Thoracic aorta (tissue), 2 donors: ENCODE data around the gene KCNH2. TPM values are rescaled to one million over a fixed set of nuclear protein-coding genes. Genes with fewer than 3 reads are reported as not detected.

Source experiments
- ATAC-seq: fragments of 150-250 bp; one replicate; pipeline ENCODE4 v1.8.0; 2017; ENCODE audit warnings: low read depth; ENCODE audit not compliant: insufficient number of reproducible peaks, low FRiP score
- DNase-seq: peaks from one replicate; pipeline ENCODE4 v3.0.0-alpha.2; 2020; ENCODE audit warnings: low spot score
- H3K27ac ChIP-seq, 2 donors: fragments of 200-600 bp; sonication (generic); 1 replicate in 1 of 2; 2 replicates in 1 of 2; pipeline ENCODE4 v1.5.1; 2016; ENCODE audit warnings: mild to moderate bottlenecking in 2 of 2, moderate library complexity in 2 of 2
- H3K27me3 ChIP-seq: fragments of 200-600 bp; sonication (generic); replicated peaks from 2 replicates; pipeline ENCODE4 v1.6.0; 2016; ENCODE audit warnings: mild to moderate bottlenecking; ENCODE audit not compliant: insufficient read depth
- H3K36me3 ChIP-seq: fragments of 200-600 bp; sonication (generic); one replicate; pipeline ENCODE4 v1.5.1; 2016
- H3K4me1 ChIP-seq, 2 donors: fragments of 200-600 bp; sonication (generic); 1 replicate in 1 of 2; 2 replicates in 1 of 2; pipeline versions ENCODE4 v1.5.1 to v1.6.0; 2016; ENCODE audit warnings: low read depth in 2 of 2, mild to moderate bottlenecking in 1 of 2; ENCODE audit not compliant: control insufficient read depth in 1 of 2
- H3K4me3 ChIP-seq: fragments of 200-600 bp; sonication (generic); 2 replicates; pipeline ENCODE4 v1.5.1; 2016; ENCODE audit warnings: mild to moderate bottlenecking
- H3K9me3 ChIP-seq: fragments of 200-600 bp; sonication (generic); 2 replicates; pipeline ENCODE4 v1.5.1; 2016
- CTCF ChIP-seq: fragments of 200-600 bp; sonication (generic); IDR thresholded peaks from one replicate; pipeline ENCODE4 v1.5.1; 2019; ENCODE audit warnings: antibody characterized with exemption
- total RNA-seq, 2 donors: library from RNA; depleted of rRNA; stranded (reverse); fragments of >200 nt; gene quantifications; one replicate each; pipeline versions ENCODE4 v1.1.0 to v1.2.3, GENCODE V29; 2016

The KCNH2 gene
- total RNA-seq, 2 donors from 2014 or later, result 1.2 TPM; not detected in 1

- ATAC-seq (no peak), DNase-seq (no peak)
- Histone ChIP-seq H3K27me3 (no peaks in the 10 kb centered on the region), H3K36me3 (no peaks in the 10 kb centered on the region), H3K9me3 (no peaks in the 10 kb centered on the region), H3K27ac (no peak overlapping the region), H3K4me1 (peaks cover 3 to 20% of the 10 kb centered on the region in 2 donors), H3K4me3 (no peak overlapping the region)
- TF ChIP-seq CTCF, result no peak
These were observed 5.4 kb downstream of the KCNH2 start for GRCh38 chr7:150972741-150973140.

GRCh38 chr7:150972023-150972468 lies 6.1 kb downstream of the KCNH2 start:
- TF ChIP-seq CTCF, result no peak
- peaks cover 3 to 13% of the 10 kb centered on the region in 2 donors for H3K4me1 ChIP-seq
- H3K4me3 ChIP-seq, result no peak overlapping the region
- DNase-seq, result no peak
- H3K9me3 ChIP-seq, result no peaks in the 10 kb centered on the region
- H3K36me3 ChIP-seq, result no peaks in the 10 kb centered on the region
- no peaks in the 10 kb centered on the region for H3K27me3 ChIP-seq
- ATAC-seq, result no peak
- no peak overlapping the region for H3K27ac ChIP-seq

- Histone ChIP-seq H3K9me3 (no peaks in the 10 kb centered on the region), H3K36me3 (no peaks in the 10 kb centered on the region), H3K27ac (no peak overlapping the region), H3K4me1 (peaks cover 3 to 11% of the 10 kb centered on the region in 2 donors), H3K4me3 (no peak overlapping the region), H3K27me3 (no peaks in the 10 kb centered on the region)
- TF ChIP-seq CTCF, result no peak
- DNase-seq (no peak), ATAC-seq (no peak)
These were observed 6.7 kb downstream of the KCNH2 start for GRCh38 chr7:150971242-150972022.

- Histone ChIP-seq H3K27ac (no peak overlapping the region), H3K4me1 (peaks cover 3 to 11% of the 10 kb centered on the region in 2 donors)
These were observed 7.7 kb downstream of the KCNH2 start for GRCh38 chr7:150970424-150970823.

GRCh38 chr7:150969475-150969874 lies 8.6 kb downstream of the KCNH2 start:
- Histone ChIP-seq H3K27me3 (no peaks in the 10 kb centered on the region), H3K4me3 (no peak overlapping the region), H3K27ac (no peak overlapping the region), H3K36me3 (no peaks in the 10 kb centered on the region), H3K9me3 (no peaks in the 10 kb centered on the region), H3K4me1 (peaks cover 1 to 3% of the 10 kb centered on the region in 2 donors)
- ATAC-seq, result no peak
- DNase-seq, result no peak
- no peak for TF ChIP-seq CTCF

More at GRCh38 chr7:150970424-150970823, 7.7 kb downstream of the KCNH2 start:
- H3K36me3 ChIP-seq, result no peaks in the 10 kb centered on the region
- H3K4me3 ChIP-seq, result no peak overlapping the region
- no peak for TF ChIP-seq CTCF
- DNase-seq (no peak), ATAC-seq (no peak)
- no peaks in the 10 kb centered on the region for H3K9me3 ChIP-seq
- no peaks in the 10 kb centered on the region for H3K27me3 ChIP-seq
